Neural cell (in vitro differentiated cells): ENCODE measurements around the gene EIF4A2. TPM values are rescaled to one million over a fixed set of nuclear protein-coding genes. Genes with fewer than 3 reads are reported as not detected.

Experiments
- H2AFZ ChIP-seq: fragments of 200-600, 300-800 bp; sonication (generic), shearing (Covaris generic); 2 replicates; pipeline ENCODE4 v1.6.0; 2014; ENCODE audit warnings: low read depth, mild to moderate bottlenecking, antibody characterized with exemption, low read length, moderate library complexity
- H3F3A ChIP-seq: fragments of 200-600 bp; shearing (Covaris generic); 2 replicates; pipeline ENCODE4 v1.6.1; 2016; ENCODE audit warnings: mild to moderate bottlenecking, moderate library complexity, mixed read lengths, antibody characterized with exemption, low read length; ENCODE audit not compliant: insufficient read depth, poor library complexity, severe bottlenecking
- H3K27ac ChIP-seq: fragments of 200-600, 300-800 bp; sonication (generic), shearing (Covaris generic); 2 replicates; pipeline ENCODE4 v1.5.1; 2014; ENCODE audit warnings: mild to moderate bottlenecking, low read length, moderate library complexity
- H3K27me3 ChIP-seq: fragments of 300-800, 200-600 bp; sonication (generic), shearing (Covaris generic); 2 replicates; pipeline ENCODE4 v1.6.0; 2014; ENCODE audit warnings: mild to moderate bottlenecking, low read depth, low read length, moderate library complexity; ENCODE audit not compliant: insufficient read depth
- H3K36me3 ChIP-seq: fragments of 300-800, 200-600 bp; sonication (generic), shearing (Covaris generic); 2 replicates; pipeline ENCODE4 v1.5.1; 2014; ENCODE audit warnings: mild to moderate bottlenecking, antibody characterized with exemption, low read length, moderate library complexity; ENCODE audit not compliant: insufficient read depth
- H3K4me2 ChIP-seq: fragments of 300-800, 200-600 bp; sonication (generic), shearing (Covaris generic); 2 replicates; pipeline ENCODE4 v1.6.0; 2014; ENCODE audit warnings: mild to moderate bottlenecking, low read length
- H3K4me3 ChIP-seq: fragments of 300-800, 200-600 bp; sonication (generic), shearing (Covaris generic); 2 replicates; pipeline ENCODE4 v1.5.1; 2014; ENCODE audit warnings: mild to moderate bottlenecking, low read length, moderate library complexity
- H3K79me2 ChIP-seq: fragments of 200-600 bp; shearing (Covaris generic); replicated peaks from 2 replicates; pipeline ENCODE4 v1.6.0; 2014; ENCODE audit warnings: mild to moderate bottlenecking, low read length, moderate library complexity; ENCODE audit not compliant: insufficient read depth
- H3K9ac ChIP-seq: fragments of 300-800, 200-600 bp; sonication (generic), shearing (Covaris generic); 2 replicates; pipeline ENCODE4 v1.6.1; 2016; ENCODE audit warnings: mild to moderate bottlenecking, low read length, mixed read lengths
- H3K9me2 ChIP-seq: fragments of 200-600 bp; shearing (Covaris generic); 2 replicates; pipeline ENCODE4 v1.6.1; 2016; ENCODE audit warnings: mild to moderate bottlenecking, low read length, mixed read lengths; ENCODE audit not compliant: insufficient read depth
- H3K9me3 ChIP-seq: fragments of 200-600, 300-800 bp; sonication (generic), shearing (Covaris generic); 2 replicates; pipeline ENCODE4 v1.6.1; 2016; ENCODE audit warnings: mild to moderate bottlenecking, mixed run types, low read length, moderate library complexity, mixed read lengths
- H4K20me1 ChIP-seq: fragments of 200-600 bp; shearing (Covaris generic); 2 replicates; pipeline ENCODE4 v1.6.1; 2016; ENCODE audit warnings: mild to moderate bottlenecking, mixed run types; ENCODE audit not compliant: insufficient read depth
- CTCF ChIP-seq: fragments of 450-650 bp; IDR thresholded peaks from 2 replicates; pipeline ENCODE4 v1.5.1; 2014; ENCODE audit warnings: antibody characterized with exemption, mild to moderate bottlenecking, moderate library complexity; ENCODE audit not compliant: poor library complexity, severe bottlenecking
- EP300 ChIP-seq: fragments of 450-650 bp; conservative IDR thresholded peaks from 2 replicates; pipeline ENCODE4 v1.6.1; 2014; ENCODE audit warnings: antibody characterized with exemption, mild to moderate bottlenecking, moderate library complexity; ENCODE audit not compliant: poor library complexity, severe bottlenecking
- EZH2 ChIP-seq: fragments of 200-600, 300-800 bp; shearing (Covaris generic), sonication (generic); IDR thresholded peaks from 2 replicates; pipeline ENCODE4 v1.6.1; 2014; ENCODE audit warnings: antibody characterized with exemption, low read length, borderline replicate concordance, mild to moderate bottlenecking; ENCODE audit not compliant: insufficient read depth, poor library complexity, severe bottlenecking
- MXI1 ChIP-seq: fragments of 450-650 bp; conservative IDR thresholded peaks from 2 replicates; pipeline ENCODE4 v1.6.1; 2014; ENCODE audit warnings: antibody characterized with exemption, mild to moderate bottlenecking; ENCODE audit not compliant: poor library complexity, severe bottlenecking
- POLR2AphosphoS5 ChIP-seq: IDR thresholded peaks from 2 replicates; pipeline ENCODE4 v1.6.1; 2012
- RAD21 ChIP-seq: fragments of 450-650 bp; conservative IDR thresholded peaks from 2 replicates; pipeline ENCODE4 v1.6.1; 2014; ENCODE audit warnings: antibody characterized with exemption, mild to moderate bottlenecking, moderate library complexity
- REST ChIP-seq: IDR thresholded peaks from 2 replicates; pipeline ENCODE4 v1.6.1; 2012; ENCODE audit warnings: borderline replicate concordance
- SMC3 ChIP-seq: fragments of 450-650 bp; conservative IDR thresholded peaks from 2 replicates; pipeline ENCODE4 v1.6.1; 2014; ENCODE audit warnings: antibody characterized with exemption, mild to moderate bottlenecking, moderate library complexity; ENCODE audit not compliant: poor library complexity
- TAF1 ChIP-seq: IDR thresholded peaks from 2 replicates; pipeline ENCODE4 v1.6.1; 2012; ENCODE audit warnings: low read depth
- polyA plus RNA-seq: library from polyadenylated mRNA; depleted of rRNA; stranded (reverse); fragments of >200 nt; gene quantifications from 2 replicates; pipeline ENCODE4 v1.2.3, GENCODE V29; 2014

The EIF4A2 gene
- polyA plus RNA-seq, 1 donor from 2014 or later: 3,298 TPM

- H2AFZ ChIP-seq: peak within 1 kb of the TSS; percentile 77
- H3K4me2 ChIP-seq: peak within 1 kb of the TSS; percentile 87
- TF ChIP-seq RAD21 (no peak), MXI1 (peak; percentile 93), EP300 (peak; percentile 55), TAF1 (peak; percentile 82), EZH2 (no peak), SMC3 (peak; percentile 54), POLR2AphosphoS5 (peak; percentile 94), REST (peak; percentile 63), CTCF (no peak)
These were observed 23.0 kb downstream of the EIF4A2 start, which contains the start of gene RFC4 for GRCh38 chr3:186806089-186807055. Gene RFC4, minus strand, starts transcription at chr3:186806482. Its CDS starts 1,769 bp downstream, at chr3:186804713.

GRCh38 chr3:186807231-186807630 is 23.9 kb downstream of the EIF4A2 start:
- H3K27ac ChIP-seq: peak overlapping the region; percentile 87
- H3K79me2 ChIP-seq: peaks cover 14% of the 10 kb centered on the region
- peak overlapping the region; percentile 89 for H3K9ac ChIP-seq

More at GRCh38 chr3:186806089-186807055, 23.0 kb downstream of the EIF4A2 start, which contains the start of gene RFC4:
- Histone ChIP-seq H3K9me3 (no peaks in the 10 kb centered on the region), H3K9ac (peak within 1 kb of the TSS; percentile 89), H3K27ac (peak within 1 kb of the TSS; percentile 87), H3K27me3 (no peaks in the 10 kb centered on the region), H3K79me2 (peaks cover 14% of the 10 kb centered on the region), H3K9me2 (no peaks in the 10 kb centered on the region), H4K20me1 (no peaks in the 10 kb centered on the region), H3K36me3 (no peaks in the 10 kb centered on the region), H3F3A (no peaks in the 10 kb centered on the region), H3K4me3 (peak within 1 kb of the TSS; percentile 81)

More at GRCh38 chr3:186807231-186807630, 23.9 kb downstream of the EIF4A2 start:
- H3F3A ChIP-seq: no peaks in the 10 kb centered on the region
- no peaks in the 10 kb centered on the region for H3K36me3 ChIP-seq
- TF ChIP-seq RAD21 (no peak), POLR2AphosphoS5 (no peak), EZH2 (no peak), CTCF (no peak), REST (no peak), MXI1 (no peak), SMC3 (no peak), TAF1 (no peak), EP300 (no peak)
- peak overlapping the region; percentile 77 for H2AFZ ChIP-seq
- H3K4me2 ChIP-seq: peak overlapping the region; percentile 56
- H3K4me3 ChIP-seq: peak overlapping the region; percentile 81
- H3K9me3 ChIP-seq: no peaks in the 10 kb centered on the region
- H4K20me1 ChIP-seq: no peaks in the 10 kb centered on the region
- no peaks in the 10 kb centered on the region for H3K27me3 ChIP-seq
- H3K9me2 ChIP-seq: no peaks in the 10 kb centered on the region
